ENCODE results near the gene EXOSC2.

The EXOSC2 gene

GRCh38 chr9:130688072-130688471, 5.5 kb upstream of the EXOSC2 start:
- DNase-seq (ENCODE audit: low read depth in 2 of 2): no peak
- no peak for TF ChIP-seq CTCF (IDR thresholded peaks at IDR 0.05; ENCODE audit: low read depth, low read length)
- H3K4me3 ChIP-seq (replicated peaks in 1 of 2; ENCODE audit: low read depth in 2 of 2, low read length in 2 of 2): no peak overlapping the region

GRCh38 chr9:130689572-130689936, 4.0 kb upstream of the EXOSC2 start:
- no peak for DNase-seq (ENCODE audit: low read depth in 2 of 2)
- peak overlapping the region in 1 of 2 donors; percentile 18 for H3K4me3 ChIP-seq (replicated peaks in 1 of 2; ENCODE audit: low read depth in 2 of 2, low read length in 2 of 2)
- no peak for TF ChIP-seq CTCF (IDR thresholded peaks at IDR 0.05; ENCODE audit: low read depth, low read length)

GRCh38 chr9:130689937-130690700, 3.5 kb upstream of the EXOSC2 start:
- H3K4me3 ChIP-seq (replicated peaks in 1 of 2; ENCODE audit: low read depth in 2 of 2, low read length in 2 of 2): peak overlapping the region; percentile 11 to 38
- peak; percentile 94 to 96 for DNase-seq (ENCODE audit: low read depth in 2 of 2)
- no peak for TF ChIP-seq CTCF (IDR thresholded peaks at IDR 0.05; ENCODE audit: low read depth, low read length)

GRCh38 chr9:130692321-130692720, 1.3 kb upstream of the EXOSC2 start:
- peak; percentile 31 for TF ChIP-seq CTCF (IDR thresholded peaks at IDR 0.05; ENCODE audit: low read depth, low read length)

GRCh38 chr9:130693101-130693425, 517 bp upstream of the EXOSC2 start:
- no peak for DNase-seq (ENCODE audit: low read depth in 2 of 2)
- peak overlapping the region; percentile 33 to 86 for H3K4me3 ChIP-seq (replicated peaks in 1 of 2; ENCODE audit: low read depth in 2 of 2, low read length in 2 of 2)
- TF ChIP-seq CTCF (IDR thresholded peaks at IDR 0.05; ENCODE audit: low read depth, low read length): no peak

More at GRCh38 chr9:130692321-130692720, 1.3 kb upstream of the EXOSC2 start:
- no peak overlapping the region for H3K4me3 ChIP-seq (replicated peaks in 1 of 2; ENCODE audit: low read depth in 2 of 2, low read length in 2 of 2)
- peak in 1 of 2 donors; percentile 26 for DNase-seq (ENCODE audit: low read depth in 2 of 2)

- H3K4me3 ChIP-seq (replicated peaks in 1 of 2; ENCODE audit: low read depth in 2 of 2, low read length in 2 of 2): peak overlapping the region; percentile 74 to 86
- no peak for TF ChIP-seq CTCF (IDR thresholded peaks at IDR 0.05; ENCODE audit: low read depth, low read length)
- DNase-seq (ENCODE audit: low read depth in 2 of 2): peak in 1 of 2 donors; percentile 27
Observed at GRCh38 chr9:130694205-130694604, 625 bp downstream of the EXOSC2 start.
